ENCODE results near the gene MRPL22.

Gene MRPL22

DNA sequence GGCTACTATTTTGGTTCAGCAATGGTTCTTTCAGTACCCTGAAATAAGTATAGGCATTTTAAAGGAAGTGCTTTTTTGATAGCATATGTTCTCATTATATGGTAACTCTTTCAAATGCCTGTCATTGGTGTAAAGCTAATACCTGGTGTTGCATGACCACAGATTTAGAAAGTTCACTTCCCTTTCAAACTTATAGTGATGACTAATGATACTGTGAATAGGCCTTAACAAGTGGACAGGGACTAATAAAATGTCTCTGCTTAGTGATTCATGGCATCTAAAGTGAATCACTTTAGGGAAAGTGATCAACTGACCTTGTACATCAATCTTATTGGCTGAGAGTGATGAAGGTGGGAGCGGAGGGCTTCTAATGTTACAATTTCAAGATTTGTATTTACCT lies 21.6 kb downstream of the MRPL22 start:
- no peak for DNase-seq
- Histone ChIP-seq H3K9me3 (ENCODE audit: insufficient read depth, low read length, severe bottlenecking) (no peaks in the 10 kb centered on the region), H3K36me3 (ENCODE audit: insufficient read depth, low read length) (peaks cover 73% of the 10 kb centered on the region), H3K27ac (ENCODE audit: low read length) (no peak overlapping the region), H3K4me2 (ENCODE audit: insufficient read depth, low read length) (no peak overlapping the region), H3K27me3 (ENCODE audit: insufficient read depth, low read length, poor library complexity) (no peaks in the 10 kb centered on the region), H4K20me1 (ENCODE audit: insufficient read depth, low read length) (no peaks in the 10 kb centered on the region), H2AFZ (ENCODE audit: low read depth, low read length) (no peak overlapping the region), H3K9ac (ENCODE audit: low read depth, low read length) (no peak overlapping the region), H3K4me3 (ENCODE audit: low read depth in 1 of 2, low read length in 2 of 2) (no peak overlapping the region), H3K79me2 (ENCODE audit: insufficient read depth, low read length) (no peaks in the 10 kb centered on the region), H3K4me1 (ENCODE audit: insufficient read depth, low read length) (no peaks in the 10 kb centered on the region)
- no peak for ATAC-seq (ENCODE audit: insufficient read depth, low read depth)
- TF ChIP-seq CTCF (IDR thresholded peaks at IDR 0.05; ENCODE audit: borderline replicate concordance, extremely low read depth, low read length, poor library complexity, severe bottlenecking) = no peak
- TF ChIP-seq EZH2 (IDR thresholded peaks at IDR 0.05; ENCODE audit: borderline replicate concordance, low read depth, low read length, severe bottlenecking) = no peak

DNA sequence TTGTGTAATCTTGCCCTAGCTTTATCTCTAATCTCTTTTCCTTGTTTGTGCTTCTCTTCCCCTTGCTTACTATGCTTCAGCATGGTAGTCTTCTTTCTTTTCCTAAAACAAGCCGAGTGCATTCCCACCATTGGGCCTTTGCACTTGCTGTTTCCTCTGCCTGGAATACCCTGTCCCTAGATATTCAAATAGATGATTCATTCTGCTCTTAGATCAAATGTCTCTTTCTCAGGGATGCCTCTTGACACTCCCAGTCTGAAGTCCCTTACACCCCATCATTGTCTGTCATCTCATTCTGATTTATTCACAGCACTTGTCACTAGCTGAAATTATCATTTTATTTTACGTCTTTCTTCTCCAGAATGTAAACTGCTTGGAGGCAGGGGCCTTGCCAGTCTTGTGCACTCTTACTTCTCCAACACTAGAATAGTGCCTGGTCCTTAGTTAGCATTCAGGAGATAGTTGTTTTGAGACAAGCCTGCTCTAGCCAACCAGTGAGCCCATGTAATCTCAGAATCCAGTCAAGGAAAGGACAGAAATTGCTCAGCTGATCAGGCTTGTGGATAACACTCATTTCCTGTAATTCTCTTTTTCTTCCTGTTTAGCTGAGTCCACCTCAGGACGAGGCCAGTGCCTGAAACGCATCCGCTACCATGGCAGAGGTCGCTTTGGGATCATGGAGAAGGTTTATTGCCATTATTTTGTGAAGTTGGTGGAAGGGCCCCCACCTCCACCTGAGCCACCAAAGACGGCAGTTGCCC lies 25.4 kb downstream of the MRPL22 start:
- H3K4me3 ChIP-seq (ENCODE audit: low read depth in 1 of 2, low read length in 2 of 2) = no peak overlapping the region
- DNase-seq (no peak), ATAC-seq (ENCODE audit: insufficient read depth, low read depth) (no peak)
- no peak overlapping the region for H3K27ac ChIP-seq (ENCODE audit: low read length)
- H3K36me3 ChIP-seq (ENCODE audit: insufficient read depth, low read length) = peaks cover 49% of the 10 kb centered on the region
- no peaks in the 10 kb centered on the region for H3K79me2 ChIP-seq (ENCODE audit: insufficient read depth, low read length)
- no peak overlapping the region for H3K9ac ChIP-seq (ENCODE audit: low read depth, low read length)
- no peaks in the 10 kb centered on the region for H3K27me3 ChIP-seq (ENCODE audit: insufficient read depth, low read length, poor library complexity)
- H3K4me1 ChIP-seq (ENCODE audit: insufficient read depth, low read length) = no peaks in the 10 kb centered on the region
- H3K4me2 ChIP-seq (ENCODE audit: insufficient read depth, low read length) = no peak overlapping the region
- H2AFZ ChIP-seq (ENCODE audit: low read depth, low read length) = no peak overlapping the region
- TF ChIP-seq CTCF (IDR thresholded peaks at IDR 0.05; ENCODE audit: borderline replicate concordance, extremely low read depth, low read length, poor library complexity, severe bottlenecking) = no peak
- TF ChIP-seq EZH2 (IDR thresholded peaks at IDR 0.05; ENCODE audit: borderline replicate concordance, low read depth, low read length, severe bottlenecking) = no peak
- no peaks in the 10 kb centered on the region for H3K9me3 ChIP-seq (ENCODE audit: insufficient read depth, low read length, severe bottlenecking)
- no peaks in the 10 kb centered on the region for H4K20me1 ChIP-seq (ENCODE audit: insufficient read depth, low read length)

- H3K4me1 ChIP-seq (ENCODE audit: insufficient read depth, low read length) = no peaks in the 10 kb centered on the region
- no peaks in the 10 kb centered on the region for H4K20me1 ChIP-seq (ENCODE audit: insufficient read depth, low read length)
- H3K9me3 ChIP-seq (ENCODE audit: insufficient read depth, low read length, severe bottlenecking) = no peaks in the 10 kb centered on the region
- DNase-seq (no peak), ATAC-seq (ENCODE audit: insufficient read depth, low read depth) (no peak)
- no peak overlapping the region for H3K9ac ChIP-seq (ENCODE audit: low read depth, low read length)
- H3K36me3 ChIP-seq (ENCODE audit: insufficient read depth, low read length) = peaks cover 43% of the 10 kb centered on the region
- H3K27me3 ChIP-seq (ENCODE audit: insufficient read depth, low read length, poor library complexity) = no peaks in the 10 kb centered on the region
- TF ChIP-seq EZH2 (IDR thresholded peaks at IDR 0.05; ENCODE audit: borderline replicate concordance, low read depth, low read length, severe bottlenecking) (no peak), CTCF (IDR thresholded peaks at IDR 0.05; ENCODE audit: borderline replicate concordance, extremely low read depth, low read length, poor library complexity, severe bottlenecking) (no peak)
- no peak overlapping the region for H3K27ac ChIP-seq (ENCODE audit: low read length)
- H3K79me2 ChIP-seq (ENCODE audit: insufficient read depth, low read length) = no peaks in the 10 kb centered on the region
- H3K4me3 ChIP-seq (ENCODE audit: low read depth in 1 of 2, low read length in 2 of 2) = no peak overlapping the region
- H2AFZ ChIP-seq (ENCODE audit: low read depth, low read length) = no peak overlapping the region
- H3K4me2 ChIP-seq (ENCODE audit: insufficient read depth, low read length) = no peak overlapping the region
Observed at GRCh38 chr5:154966874-154967273, 26.0 kb downstream of the MRPL22 start.
